Retinal pigment epithelial cell (primary cell): ENCODE results near the gene ZNF860.

Experiments used
- DNase-seq: peaks from one replicate; pipeline ENCODE4 v3.0.0-alpha.2; 2010; ENCODE audit warnings: low read depth
- H3K4me3 ChIP-seq: 2 replicates; pipeline ENCODE4 v1.5.1; 2011; ENCODE audit warnings: mild to moderate bottlenecking, low read length, control low read depth, moderate library complexity
- TF ChIP-seq, protein P1 (sequence below): conservative IDR thresholded peaks from 2 replicates; pipeline ENCODE4 v1.5.1; 2011; ENCODE audit warnings: low read depth, low read length, control low read depth, inconsistent platforms

Gene ZNF860

GRCh38 chr3:32021155-32021554 is 39.6 kb downstream of the ZNF860 start:
- no peak for DNase-seq
- H3K4me3 ChIP-seq: no peak overlapping the region
- TF ChIP-seq, protein P1, sequence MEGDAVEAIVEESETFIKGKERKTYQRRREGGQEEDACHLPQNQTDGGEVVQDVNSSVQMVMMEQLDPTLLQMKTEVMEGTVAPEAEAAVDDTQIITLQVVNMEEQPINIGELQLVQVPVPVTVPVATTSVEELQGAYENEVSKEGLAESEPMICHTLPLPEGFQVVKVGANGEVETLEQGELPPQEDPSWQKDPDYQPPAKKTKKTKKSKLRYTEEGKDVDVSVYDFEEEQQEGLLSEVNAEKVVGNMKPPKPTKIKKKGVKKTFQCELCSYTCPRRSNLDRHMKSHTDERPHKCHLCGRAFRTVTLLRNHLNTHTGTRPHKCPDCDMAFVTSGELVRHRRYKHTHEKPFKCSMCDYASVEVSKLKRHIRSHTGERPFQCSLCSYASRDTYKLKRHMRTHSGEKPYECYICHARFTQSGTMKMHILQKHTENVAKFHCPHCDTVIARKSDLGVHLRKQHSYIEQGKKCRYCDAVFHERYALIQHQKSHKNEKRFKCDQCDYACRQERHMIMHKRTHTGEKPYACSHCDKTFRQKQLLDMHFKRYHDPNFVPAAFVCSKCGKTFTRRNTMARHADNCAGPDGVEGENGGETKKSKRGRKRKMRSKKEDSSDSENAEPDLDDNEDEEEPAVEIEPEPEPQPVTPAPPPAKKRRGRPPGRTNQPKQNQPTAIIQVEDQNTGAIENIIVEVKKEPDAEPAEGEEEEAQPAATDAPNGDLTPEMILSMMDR: no peak

- TF ChIP-seq, protein P1: no peak
- DNase-seq: no peak
- H3K4me3 ChIP-seq: no peak overlapping the region
These were observed 40.2 kb downstream of the ZNF860 start for GRCh38 chr3:32021748-32022147.

DNA sequence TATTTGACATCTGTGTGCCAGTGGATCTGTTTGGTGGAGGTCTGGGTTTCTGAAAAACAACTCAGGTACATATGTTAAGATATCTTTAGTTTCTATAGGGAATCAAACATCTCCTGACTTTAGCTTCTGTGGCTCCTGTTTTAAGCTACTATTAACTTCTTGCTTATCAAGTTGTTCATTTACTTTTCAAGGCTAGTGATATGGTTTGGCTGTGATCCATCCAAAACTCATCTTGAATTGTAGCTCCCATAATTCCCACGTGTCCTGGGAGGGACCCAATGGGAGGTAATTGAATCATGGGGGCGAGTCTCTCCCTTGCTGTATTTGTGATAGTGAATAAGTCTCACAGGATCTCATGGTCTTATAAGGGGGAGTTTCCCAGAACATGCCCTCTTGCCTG is 41.4 kb downstream of the ZNF860 start:
- no peak for DNase-seq
- H3K4me3 ChIP-seq: no peak overlapping the region
- TF ChIP-seq, protein P1: no peak

DNA sequence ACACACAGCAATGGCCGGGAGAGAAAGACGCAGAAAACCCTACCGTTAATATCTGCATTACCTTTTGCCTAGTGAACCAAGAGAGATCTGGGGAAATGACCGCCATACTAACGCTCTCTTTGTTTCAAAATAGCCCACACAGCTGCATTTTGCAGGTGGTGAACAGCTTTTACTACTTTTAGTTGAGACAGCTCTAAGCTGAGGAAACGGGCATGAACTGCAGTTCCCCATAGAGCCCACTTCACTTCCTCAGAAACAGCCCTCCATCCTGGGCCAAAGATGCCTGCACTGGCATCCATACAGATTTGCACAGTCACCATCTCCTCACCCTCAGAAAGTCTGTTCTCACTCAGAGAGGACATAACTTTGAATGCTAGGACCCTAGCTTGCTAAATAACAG is 45.0 kb downstream of the ZNF860 start:
- TF ChIP-seq, protein P1: no peak
- no peak overlapping the region for H3K4me3 ChIP-seq
- no peak for DNase-seq

DNA sequence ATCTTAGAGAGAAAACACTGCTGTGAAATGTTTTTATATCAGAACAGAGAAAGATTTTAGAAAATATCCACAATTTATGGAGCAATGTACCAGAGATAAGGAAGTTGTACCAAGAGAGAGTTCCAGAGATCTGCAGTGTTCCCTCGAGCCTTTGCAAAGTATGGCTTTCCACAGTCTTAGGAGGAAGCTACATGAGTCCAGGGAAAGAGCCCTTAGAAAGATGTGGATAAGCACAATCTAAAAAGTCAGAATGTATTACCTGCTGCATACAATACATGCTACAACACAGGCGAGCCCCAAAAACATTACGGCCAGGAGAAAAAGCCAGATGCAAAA is 56.4 kb downstream of the ZNF860 start:
- no peak overlapping the region for H3K4me3 ChIP-seq
- TF ChIP-seq, protein P1: no peak
- DNase-seq: no peak

- TF ChIP-seq, protein P1: no peak
These were observed 59.8 kb downstream of the ZNF860 start for GRCh38 chr3:32041316-32041715.

More at GRCh38 chr3:32041316-32041715, 59.8 kb downstream of the ZNF860 start:
- H3K4me3 ChIP-seq: no peak overlapping the region
- DNase-seq: peak; percentile 38
